GM06990 (cell line): ENCODE data around the gene AHNAK.

ENCODE experiments used
- DNase-seq: peaks from one replicate; pipeline ENCODE4 v3.0.0-alpha.2; 2011; ENCODE audit not compliant: insufficient read length; ENCODE audit errors: extremely low read depth
- H3K27me3 ChIP-seq: replicated peaks from 2 replicates; pipeline ENCODE4 v1.6.0; 2011; ENCODE audit warnings: low read length; ENCODE audit not compliant: control insufficient read depth, insufficient read depth
- H3K36me3 ChIP-seq: 2 replicates; pipeline ENCODE4 v1.5.1; 2011; ENCODE audit warnings: low read length; ENCODE audit not compliant: control insufficient read depth, insufficient read depth
- H3K4me3 ChIP-seq: replicated peaks from 2 replicates; pipeline ENCODE4 v1.5.1; 2011; ENCODE audit warnings: low read depth, mild to moderate bottlenecking, control low read depth, low read length
- CTCF ChIP-seq: IDR thresholded peaks from 2 replicates; pipeline ENCODE4 v1.5.1; 2011; ENCODE audit warnings: low read length, control low read depth, mild to moderate bottlenecking, inconsistent platforms; ENCODE audit not compliant: insufficient read depth, poor library complexity, severe bottlenecking

The AHNAK gene

GRCh38 chr11:62506413-62507124, 40.0 kb downstream of the AHNAK start:
- no peak for TF ChIP-seq CTCF
- no peaks in the 10 kb centered on the region; the same call in 1 of the 2 replicates for H3K27me3 ChIP-seq
- no peak for DNase-seq

DNA sequence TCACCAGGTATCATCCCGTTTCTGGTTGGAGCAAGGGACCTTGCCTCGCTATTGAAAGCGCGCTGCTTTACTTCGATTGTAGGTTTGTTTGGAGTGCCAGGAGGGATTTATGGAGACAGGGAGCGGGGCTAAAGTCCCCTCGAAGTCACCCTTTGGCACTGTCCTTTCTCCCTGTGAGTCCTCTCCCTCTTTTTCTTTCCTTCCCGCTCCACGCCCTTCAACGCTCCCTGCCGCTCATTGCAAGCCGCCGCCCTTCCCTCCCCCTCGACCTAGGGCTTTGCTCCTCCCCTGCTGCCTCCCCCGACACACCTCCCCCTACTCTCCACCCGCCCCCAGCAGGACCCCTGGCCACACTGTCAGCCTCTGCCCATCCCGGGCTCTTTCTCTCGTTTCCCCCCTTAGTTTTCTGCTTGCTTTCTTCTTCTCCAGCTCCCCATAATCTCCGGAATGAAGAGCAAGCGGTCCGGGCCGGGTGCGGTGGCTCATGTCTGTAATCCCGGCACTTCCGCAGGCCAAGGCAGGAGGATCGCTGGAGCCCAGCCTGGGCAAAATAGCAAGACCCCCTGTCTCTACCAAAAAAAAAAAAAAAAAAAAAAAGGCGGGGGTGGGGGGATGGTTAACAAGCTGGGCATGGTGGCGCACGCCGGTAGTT, 41.0 kb downstream of the AHNAK start:
- no peak for TF ChIP-seq CTCF
- Histone ChIP-seq H3K36me3 (no peaks in the 10 kb centered on the region), H3K27me3 (no peaks in the 10 kb centered on the region; the same call in 1 of the 2 replicates), H3K4me3 (no peak overlapping the region)
- DNase-seq = no peak

More at GRCh38 chr11:62506413-62507124, 40.0 kb downstream of the AHNAK start:
- H3K36me3 ChIP-seq = no peaks in the 10 kb centered on the region
- no peak overlapping the region for H3K4me3 ChIP-seq

DNA sequence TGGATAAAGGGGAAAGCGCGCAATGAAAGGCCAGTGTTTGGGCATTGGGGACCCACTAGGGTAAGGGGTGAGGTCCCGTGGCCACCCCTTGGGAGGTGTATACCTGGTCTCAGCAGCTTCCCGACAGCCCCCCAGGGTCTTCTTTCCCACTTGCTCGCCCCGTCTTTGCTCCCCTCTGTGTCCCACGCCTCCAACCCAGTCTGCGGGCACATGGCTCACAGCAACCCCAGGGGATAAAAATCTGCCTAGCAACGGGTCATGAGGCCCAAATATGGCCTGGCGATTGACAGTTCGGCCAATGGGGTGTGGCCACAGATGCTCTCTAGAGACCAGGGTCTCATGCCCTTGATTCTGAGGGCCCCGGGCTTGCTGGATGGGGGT, 41.6 kb downstream of the AHNAK start:
- H3K4me3 ChIP-seq = no peak overlapping the region
- no peaks in the 10 kb centered on the region for H3K36me3 ChIP-seq
- no peak for DNase-seq
- H3K27me3 ChIP-seq = no peaks in the 10 kb centered on the region; the same call in 1 of the 2 replicates
- TF ChIP-seq CTCF = no peak

DNA sequence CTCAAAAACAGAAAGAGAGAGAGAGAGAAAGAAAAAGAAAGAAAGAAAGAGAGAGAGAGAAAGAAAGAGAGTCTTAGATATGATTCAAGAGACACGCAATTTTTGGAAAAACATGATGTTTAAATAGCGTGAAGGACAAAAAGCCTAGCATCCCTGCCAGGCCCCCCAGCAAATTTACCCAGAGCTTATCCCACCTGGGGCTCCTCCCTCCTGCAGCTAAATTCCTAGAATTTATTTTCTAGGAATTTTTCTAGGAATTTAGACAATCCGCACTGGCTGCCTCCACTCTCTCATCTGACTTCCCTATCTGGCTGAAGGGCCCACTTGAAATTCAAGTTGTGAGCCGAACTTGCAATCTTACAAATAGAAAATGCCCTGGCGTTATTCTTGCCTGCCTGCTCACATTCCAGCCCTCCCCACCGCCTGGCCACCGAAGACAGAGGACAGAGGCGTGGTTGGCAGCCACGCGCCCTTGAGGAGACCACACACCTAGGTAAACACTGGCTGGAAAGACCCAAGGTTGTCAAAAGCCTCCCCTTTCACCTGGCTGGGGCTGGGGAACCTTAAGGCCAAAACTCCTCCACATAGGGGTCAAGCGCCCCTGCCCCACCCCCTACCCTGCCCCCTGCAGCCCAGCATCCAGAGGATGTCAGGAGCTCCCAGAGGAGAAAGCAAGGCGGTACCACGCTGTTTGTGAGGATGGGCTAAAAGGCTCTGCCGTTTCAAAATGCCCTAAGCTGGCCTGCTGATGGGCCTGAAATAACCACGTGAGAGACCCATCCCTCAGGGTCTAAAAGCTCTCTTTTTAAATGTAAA, 42.2 kb downstream of the AHNAK start:
- TF ChIP-seq CTCF = no peak
- H3K27me3 ChIP-seq = no peaks in the 10 kb centered on the region; the same call in 1 of the 2 replicates
- no peaks in the 10 kb centered on the region for H3K36me3 ChIP-seq
- H3K4me3 ChIP-seq = no peak overlapping the region
- no peak for DNase-seq

- H3K4me3 ChIP-seq = no peak overlapping the region
- TF ChIP-seq CTCF = no peak
- DNase-seq = no peak
Observed at GRCh38 chr11:62502030-62502730, 44.4 kb downstream of the AHNAK start.

More at GRCh38 chr11:62502030-62502730, 44.4 kb downstream of the AHNAK start:
- no peaks in the 10 kb centered on the region; the same call in 1 of the 2 replicates for H3K27me3 ChIP-seq
- no peaks in the 10 kb centered on the region for H3K36me3 ChIP-seq
